Lower leg skin (tissue), 4 donors: ENCODE measurements around the gene OR1S1. TPM values are rescaled to one million over a fixed set of nuclear protein-coding genes. Genes with fewer than 3 reads are reported as not detected.

Experiments
- DNase-seq, 2 donors: peaks; one replicate each; pipeline ENCODE4 v3.0.0-alpha.2; 2019; ENCODE audit warnings: low spot score in 2 of 2
- H3K4me3 ChIP-seq: fragments of 200-600 bp; sonication (generic); 2 replicates; pipeline ENCODE4 v1.5.1; 2017; ENCODE audit warnings: mild to moderate bottlenecking, low read depth; ENCODE audit not compliant: poor library complexity, severe bottlenecking
- POLR2A ChIP-seq, 2 donors: fragments of 450-650 bp; IDR thresholded peaks; one replicate each; pipeline ENCODE4 v1.6.1; 2016 to 2017; ENCODE audit warnings: antibody characterized with exemption in 2 of 2, mild to moderate bottlenecking in 1 of 2, moderate library complexity in 1 of 2
- WGBS, 2 donors: methylation state at CpG; one replicate each; pipeline ENCODE4 v1.1.5; 2018; 5-methylcytosine and 5-hydroxymethylcytosine counted together
- intact Hi-C: fragments of 100-400 bp; cut with DNase I; formaldehyde crosslinking; loops from one replicate; pipeline ENCODE4 v1.15.0; 2023; ENCODE audit warnings: low total_unique reads
- total RNA-seq, 4 donors: library from RNA; depleted of rRNA; stranded (reverse); fragments of >200 nt; gene quantifications; one replicate each; pipeline ENCODE4 v1.1.0, GENCODE V29; 2016
- TF ChIP-seq, protein P1 (sequence below), 3 donors: fragments of 450-650 bp; IDR thresholded peaks; one replicate each; pipeline ENCODE4 v1.5.1; 2016; ENCODE audit warnings: antibody characterized with exemption in 3 of 3, mild to moderate bottlenecking in 3 of 3, moderate library complexity in 2 of 3

Gene OR1S1
- total RNA-seq, 4 donors from 2014 or later = not detected

DNA sequence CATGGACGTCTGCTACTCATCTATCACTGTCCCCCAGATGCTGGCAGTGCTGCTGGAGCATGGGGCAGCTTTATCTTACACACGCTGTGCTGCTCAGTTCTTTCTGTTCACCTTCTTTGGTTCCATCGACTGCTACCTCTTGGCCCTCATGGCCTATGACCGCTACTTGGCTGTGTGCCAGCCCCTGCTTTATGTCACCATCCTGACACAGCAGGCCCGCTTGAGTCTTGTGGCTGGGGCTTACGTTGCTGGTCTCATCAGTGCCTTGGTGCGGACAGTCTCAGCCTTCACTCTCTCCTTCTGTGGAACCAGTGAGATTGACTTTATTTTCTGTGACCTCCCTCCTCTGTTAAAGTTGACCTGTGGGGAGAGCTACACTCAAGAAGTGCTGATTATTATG lies 32.9 kb upstream of the OR1S1 start:
- no peak for DNase-seq
- intact Hi-C loops = no loop called here
- WGBS, 2 donors = 88% methylated on average over 7 of the region's 7 CpGs
- H3K4me3 ChIP-seq = no peak overlapping the region
- TF ChIP-seq, protein P1, sequence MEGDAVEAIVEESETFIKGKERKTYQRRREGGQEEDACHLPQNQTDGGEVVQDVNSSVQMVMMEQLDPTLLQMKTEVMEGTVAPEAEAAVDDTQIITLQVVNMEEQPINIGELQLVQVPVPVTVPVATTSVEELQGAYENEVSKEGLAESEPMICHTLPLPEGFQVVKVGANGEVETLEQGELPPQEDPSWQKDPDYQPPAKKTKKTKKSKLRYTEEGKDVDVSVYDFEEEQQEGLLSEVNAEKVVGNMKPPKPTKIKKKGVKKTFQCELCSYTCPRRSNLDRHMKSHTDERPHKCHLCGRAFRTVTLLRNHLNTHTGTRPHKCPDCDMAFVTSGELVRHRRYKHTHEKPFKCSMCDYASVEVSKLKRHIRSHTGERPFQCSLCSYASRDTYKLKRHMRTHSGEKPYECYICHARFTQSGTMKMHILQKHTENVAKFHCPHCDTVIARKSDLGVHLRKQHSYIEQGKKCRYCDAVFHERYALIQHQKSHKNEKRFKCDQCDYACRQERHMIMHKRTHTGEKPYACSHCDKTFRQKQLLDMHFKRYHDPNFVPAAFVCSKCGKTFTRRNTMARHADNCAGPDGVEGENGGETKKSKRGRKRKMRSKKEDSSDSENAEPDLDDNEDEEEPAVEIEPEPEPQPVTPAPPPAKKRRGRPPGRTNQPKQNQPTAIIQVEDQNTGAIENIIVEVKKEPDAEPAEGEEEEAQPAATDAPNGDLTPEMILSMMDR (IDR thresholded peaks at IDR 0.05) = no peak
- no peak for TF ChIP-seq POLR2A (IDR thresholded peaks at IDR 0.05)

GRCh38 chr11:58186938-58187337 lies 25.6 kb upstream of the OR1S1 start:
- TF ChIP-seq, protein P1 (IDR thresholded peaks at IDR 0.05) = no peak
- TF ChIP-seq POLR2A (IDR thresholded peaks at IDR 0.05) = no peak
- intact Hi-C loops = no loop called here
- no peak overlapping the region for H3K4me3 ChIP-seq
- whole genome bisulfite sequencing, 2 donors = 80 to 83% methylated on average over 4 of the region's 4 CpGs
- DNase-seq = no peak

DNA sequence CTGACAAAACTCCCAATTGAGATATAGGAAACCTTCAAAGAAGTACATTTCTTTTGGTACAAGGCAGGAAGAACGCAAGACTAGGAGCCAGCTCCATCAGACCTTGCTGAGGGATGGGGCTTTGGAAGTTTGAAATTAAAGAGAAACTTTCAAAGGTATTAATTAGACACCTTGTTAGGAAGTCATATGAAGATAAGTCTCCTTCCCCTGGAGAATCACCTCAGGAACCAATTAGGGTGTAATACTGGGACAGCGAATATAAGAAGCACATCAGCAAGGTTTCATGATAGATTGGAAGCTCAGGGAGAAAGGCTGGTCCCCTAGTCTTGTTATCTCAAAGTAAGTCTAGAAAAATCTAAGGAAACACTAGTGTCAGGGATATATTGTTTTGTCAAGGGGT lies 23.8 kb upstream of the OR1S1 start, which contains the start of gene OR9Q2:
TSS of gene OR9Q2 (plus strand) at position 301 of the 400 bp plus-strand sequence. CDS start 1,421 bp downstream, outside the sequence.
- intact Hi-C loops = no loop called here
- 88 to 94% methylated on average over 2 of the region's 2 CpGs for WGBS, 2 donors
- DNase-seq = no peak
- no peak for TF ChIP-seq POLR2A (IDR thresholded peaks at IDR 0.05)
- TF ChIP-seq, protein P1 (IDR thresholded peaks at IDR 0.05) = no peak
- no peak within 1 kb of the TSS for H3K4me3 ChIP-seq

GRCh38 chr11:58192229-58192628 lies 20.3 kb upstream of the OR1S1 start:
- no peak for DNase-seq
- intact Hi-C loops = no loop called here
- 65 to 79% methylated on average over 3 of the region's 3 CpGs for WGBS, 2 donors

DNA sequence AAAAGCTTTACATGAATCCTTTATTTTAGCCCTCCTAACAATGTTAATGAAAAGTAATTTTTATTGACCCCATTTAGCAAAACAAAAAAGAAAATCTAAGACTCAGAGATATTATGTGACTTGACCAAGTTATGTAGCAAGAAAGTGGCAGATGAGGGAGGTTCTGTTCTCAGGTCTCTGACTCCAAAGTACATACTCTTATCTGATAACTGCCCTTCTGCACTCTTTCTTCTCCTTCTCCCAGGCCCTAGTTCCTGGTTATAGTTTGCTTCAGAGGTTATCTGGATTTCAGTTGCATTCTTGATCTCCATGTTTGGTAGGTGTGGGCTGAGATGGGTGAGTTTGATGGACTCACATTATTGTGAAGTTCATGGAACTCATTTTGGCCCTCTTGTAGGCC lies 19.1 kb upstream of the OR1S1 start:
- intact Hi-C loops = no loop called here

More at GRCh38 chr11:58192229-58192628, 20.3 kb upstream of the OR1S1 start:
- TF ChIP-seq POLR2A (IDR thresholded peaks at IDR 0.05) = no peak
- TF ChIP-seq, protein P1 (IDR thresholded peaks at IDR 0.05) = no peak
- H3K4me3 ChIP-seq = no peak overlapping the region

More for the DNA sequence above, 19.1 kb upstream of the OR1S1 start:
- no peak for DNase-seq
- H3K4me3 ChIP-seq = no peak overlapping the region
- TF ChIP-seq, protein P1 (IDR thresholded peaks at IDR 0.05) = no peak
- TF ChIP-seq POLR2A (IDR thresholded peaks at IDR 0.05) = no peak
